ENCODE measurements around the gene EDIL3.
"Not testable (repeated sequence)": the region's sequence is repeated elsewhere in the genome, so short reads cannot be mapped to it uniquely, and the experiment has no call there.

EDIL3 gene

DNA sequence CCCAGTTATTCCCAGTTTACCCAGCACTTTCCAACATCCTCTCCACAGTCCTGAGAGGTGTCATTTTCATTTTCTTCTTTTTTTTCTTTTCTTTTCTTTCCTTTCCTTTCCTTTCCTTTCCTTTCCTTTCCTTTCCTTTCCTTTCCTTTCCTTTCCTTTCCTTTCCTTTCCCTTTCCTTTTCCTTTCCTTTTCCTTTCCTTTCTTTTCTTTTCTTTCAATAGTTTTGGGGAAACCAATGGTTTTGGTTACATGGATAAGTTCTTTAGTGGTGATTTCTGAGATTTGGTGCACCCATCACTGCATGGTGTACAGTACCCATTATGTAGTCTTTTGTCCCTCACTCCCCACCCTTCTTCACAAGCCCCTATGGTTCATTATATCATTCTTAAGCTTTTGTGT, 224.0 kb downstream of the EDIL3 start:
- not testable (repeated sequence) for DNase-seq

DNA sequence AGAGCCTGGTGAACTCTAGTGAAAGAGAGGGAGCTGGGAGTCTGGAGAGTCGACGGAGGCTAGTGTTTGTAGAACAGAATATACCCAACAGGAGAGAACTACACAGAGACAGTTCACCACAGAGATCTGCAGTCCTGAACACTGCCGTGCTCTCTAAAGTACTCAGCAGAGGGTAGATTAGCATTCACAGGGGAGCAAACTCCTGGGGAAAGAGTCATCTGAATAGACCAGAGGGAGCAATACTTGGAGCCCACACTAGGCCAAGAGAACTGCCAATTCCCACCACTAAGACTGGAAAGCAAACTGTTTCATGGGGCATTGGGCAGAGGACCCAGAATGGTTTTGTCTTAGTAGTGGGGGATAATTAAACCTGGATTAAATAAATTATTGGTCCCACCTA, 235.6 kb downstream of the EDIL3 start:
- DNase-seq = no peak

DNA sequence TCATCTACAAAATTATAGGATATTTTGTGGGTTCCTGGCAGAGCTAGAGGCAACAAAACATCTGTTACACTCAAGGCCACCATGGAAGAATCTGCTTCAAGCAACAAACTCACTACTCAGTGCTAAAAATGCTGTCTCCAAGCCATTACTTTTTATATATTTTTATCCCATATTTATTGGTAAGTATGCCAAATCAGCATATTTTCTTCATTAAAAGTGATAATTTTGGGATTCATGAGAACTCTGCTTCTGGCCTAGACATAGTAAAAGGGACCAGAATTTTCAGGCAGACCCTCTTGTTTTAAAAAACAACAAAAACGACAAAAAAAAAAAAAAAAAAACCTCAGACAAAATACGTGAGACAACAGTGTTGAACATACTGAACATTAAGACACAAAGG, 236.0 kb downstream of the EDIL3 start:
- DNase-seq = no peak

GRCh38 chr5:84137541-84137940, 247.1 kb downstream of the EDIL3 start:
- no peak for DNase-seq

DNA sequence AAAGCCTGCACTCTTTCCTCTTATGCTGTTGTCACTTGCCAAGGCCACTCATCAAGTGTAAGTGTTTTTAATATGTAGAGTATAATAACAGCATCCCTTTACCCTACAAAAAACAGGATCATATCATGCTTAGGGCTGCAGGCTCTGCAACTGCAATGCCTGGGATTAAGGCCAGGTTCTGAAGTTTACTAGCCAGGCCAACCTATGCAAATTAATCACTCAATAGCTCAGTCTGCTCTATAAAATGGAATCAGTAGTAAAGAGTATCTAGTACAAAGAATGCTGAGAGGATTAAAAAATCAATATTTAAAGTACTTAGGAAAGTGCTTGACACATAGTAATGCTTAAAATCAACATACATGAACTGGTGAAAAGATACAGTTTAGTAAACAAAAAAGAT, 253.3 kb downstream of the EDIL3 start:
- no peak for DNase-seq

GRCh38 chr5:84130006-84130580, 254.6 kb downstream of the EDIL3 start:
- DNase-seq = no peak

- no peak for DNase-seq
These were observed 259.5 kb downstream of the EDIL3 start for GRCh38 chr5:84125216-84125615.

- DNase-seq = no peak
These were observed 265.4 kb downstream of the EDIL3 start for GRCh38 chr5:84119252-84119651.

DNA sequence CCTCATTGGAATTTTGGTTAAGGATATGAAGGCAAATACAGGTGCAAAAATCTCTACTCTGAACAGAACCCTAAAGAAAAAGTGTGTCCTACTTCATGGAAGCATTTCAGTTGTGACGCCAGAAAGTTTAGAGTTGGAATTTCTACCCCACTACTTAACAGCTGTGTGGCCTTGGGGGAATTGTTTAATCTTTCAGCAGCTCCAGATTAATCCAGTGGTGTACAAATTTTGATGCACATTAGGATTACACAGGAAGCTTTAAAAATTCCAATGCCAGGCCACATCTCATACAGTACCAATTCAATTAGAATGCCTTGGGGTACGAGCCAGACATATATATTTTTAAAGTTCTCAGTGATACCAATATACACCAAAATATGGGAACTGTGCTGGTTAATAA, 266.1 kb downstream of the EDIL3 start:
- no peak for DNase-seq

DNA sequence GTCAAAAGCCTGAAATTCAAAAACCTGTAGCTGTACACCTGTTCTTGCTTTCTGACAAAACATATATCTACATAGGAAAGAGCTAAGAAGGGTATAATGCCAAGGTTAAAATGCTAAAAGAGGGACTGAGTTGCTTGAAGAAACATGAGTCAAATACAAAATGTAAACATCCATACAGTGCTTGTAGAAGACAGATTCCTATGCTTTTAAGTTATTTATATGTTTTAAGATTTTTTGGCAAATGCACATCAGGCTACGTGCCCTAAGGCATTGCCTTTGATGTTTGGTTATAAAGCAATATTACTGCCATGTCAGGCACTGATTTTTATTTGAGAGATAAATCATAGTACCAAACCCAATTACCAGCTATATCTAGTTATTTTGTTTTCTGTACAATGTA, 269.0 kb downstream of the EDIL3 start:
- DNase-seq = no peak

GRCh38 chr5:84113246-84114105, 271.2 kb downstream of the EDIL3 start:
- no peak for DNase-seq

GRCh38 chr5:84092738-84093137, 291.9 kb downstream of the EDIL3 start:
- DNase-seq = no peak

GRCh38 chr5:84091127-84091799, 293.4 kb downstream of the EDIL3 start:
- DNase-seq = no peak

GRCh38 chr5:84088996-84089395, 295.7 kb downstream of the EDIL3 start:
- DNase-seq = no peak

- DNase-seq = no peak
These were observed 298.2 kb downstream of the EDIL3 start for GRCh38 chr5:84086511-84086910.

DNA sequence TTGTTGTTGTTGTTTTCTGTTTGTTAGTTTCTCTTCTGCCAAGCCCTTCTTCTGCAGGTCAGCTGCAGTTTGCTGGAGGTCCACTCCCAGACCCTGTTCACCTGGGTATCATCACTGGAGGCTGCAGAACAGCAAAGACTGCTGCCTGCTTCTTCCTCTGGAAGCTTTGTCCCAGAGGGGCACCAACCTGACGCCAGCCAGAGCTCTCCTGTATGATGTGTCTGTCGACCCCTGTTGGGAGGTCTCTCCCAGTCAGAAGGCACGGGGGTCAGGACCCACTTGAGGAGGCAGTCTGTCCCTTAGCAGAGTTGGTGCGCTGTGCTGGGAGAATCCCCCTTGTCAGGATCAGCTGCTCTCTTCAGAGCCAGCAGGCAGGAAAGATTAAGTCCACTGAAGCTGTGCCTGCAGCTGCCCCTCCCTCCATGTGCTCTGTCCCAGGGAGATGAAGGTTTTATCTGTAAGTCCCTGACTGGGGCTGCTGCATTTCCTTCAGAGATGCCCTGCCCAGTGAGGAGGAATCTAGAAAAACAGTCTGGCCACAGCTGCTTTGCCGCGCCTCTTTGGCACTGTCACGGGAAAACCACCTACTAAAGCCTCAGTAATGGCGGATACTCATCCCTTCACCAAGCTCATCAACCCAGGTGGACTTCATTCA, 299.2 kb downstream of the EDIL3 start:
- DNase-seq = no peak

- no peak for DNase-seq
These were observed 303.8 kb downstream of the EDIL3 start for GRCh38 chr5:84080908-84081307.

GRCh38 chr5:84072339-84072738, 312.3 kb downstream of the EDIL3 start:
- no peak for DNase-seq

GRCh38 chr5:84069608-84070179, 315.0 kb downstream of the EDIL3 start:
- no peak for DNase-seq

DNA sequence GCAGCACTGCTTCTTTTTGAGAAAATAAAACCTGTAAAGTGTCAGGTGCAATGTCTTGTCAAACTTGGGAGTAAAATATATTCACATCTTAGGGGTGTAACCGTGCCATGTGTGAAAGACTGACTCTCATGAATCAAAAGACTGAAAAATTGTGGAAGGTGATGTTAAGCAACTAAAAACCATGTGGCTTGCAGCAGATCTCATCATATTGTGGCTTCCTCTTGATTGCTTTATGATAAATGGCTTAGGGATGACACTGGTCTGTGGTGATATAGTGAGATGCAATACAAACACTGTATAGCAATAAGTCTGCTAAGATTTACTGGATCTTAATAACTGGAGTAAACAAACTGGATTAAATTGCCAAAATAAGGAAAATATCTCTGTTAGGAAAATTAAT, 321.6 kb downstream of the EDIL3 start:
- no peak for DNase-seq

GRCh38 chr5:84059672-84060071, 325.0 kb downstream of the EDIL3 start:
- no peak for DNase-seq

DNA sequence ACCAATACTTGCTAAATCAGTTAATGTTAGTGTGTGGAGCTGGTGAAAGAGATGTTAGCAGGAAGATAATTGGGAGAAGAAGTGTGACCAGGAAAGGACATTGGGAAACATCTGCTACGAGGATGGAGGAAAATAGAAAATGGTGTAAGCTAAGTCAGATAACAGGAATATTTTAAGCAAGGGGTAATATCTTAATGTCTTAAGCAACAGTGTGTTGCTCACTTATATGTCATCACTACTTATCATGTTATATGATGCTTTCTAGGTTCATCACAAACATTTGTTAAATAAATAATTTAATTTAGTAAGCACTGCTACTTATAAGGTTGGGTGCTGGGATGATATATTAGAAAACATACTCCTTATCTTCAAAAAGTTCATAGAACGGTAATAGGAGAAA, 326.1 kb downstream of the EDIL3 start:
- no peak for DNase-seq

DNA sequence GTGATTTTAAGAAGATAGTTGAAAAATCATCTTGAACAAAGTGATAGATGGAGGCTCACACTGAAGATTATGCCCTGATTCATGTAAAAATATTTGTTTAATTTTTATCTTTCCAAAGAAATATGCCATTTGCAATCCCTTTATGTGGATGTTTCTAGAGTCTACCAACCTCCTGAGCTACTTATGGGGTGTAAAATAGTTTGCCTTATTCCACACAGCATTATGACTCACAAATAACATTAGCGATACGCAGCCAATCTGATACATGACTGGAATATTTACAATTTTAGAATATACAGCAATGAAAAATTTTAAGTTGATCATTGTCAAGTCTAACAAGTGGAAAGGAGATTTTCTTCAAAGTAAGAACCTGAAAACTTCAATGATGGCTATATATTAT, 327.5 kb downstream of the EDIL3 start:
- DNase-seq = no peak

All from CD4-positive, alpha-beta T cell treated with Interferon alpha-2 for 1 hour (primary cell).